Measurements from ENCODE around the gene MAS1L.

MAS1L gene

GRCh38 chr6:29510202-29510601 is 22.4 kb upstream of the MAS1L start:
- no peak for DNase-seq
- TF ChIP-seq, protein P1, sequence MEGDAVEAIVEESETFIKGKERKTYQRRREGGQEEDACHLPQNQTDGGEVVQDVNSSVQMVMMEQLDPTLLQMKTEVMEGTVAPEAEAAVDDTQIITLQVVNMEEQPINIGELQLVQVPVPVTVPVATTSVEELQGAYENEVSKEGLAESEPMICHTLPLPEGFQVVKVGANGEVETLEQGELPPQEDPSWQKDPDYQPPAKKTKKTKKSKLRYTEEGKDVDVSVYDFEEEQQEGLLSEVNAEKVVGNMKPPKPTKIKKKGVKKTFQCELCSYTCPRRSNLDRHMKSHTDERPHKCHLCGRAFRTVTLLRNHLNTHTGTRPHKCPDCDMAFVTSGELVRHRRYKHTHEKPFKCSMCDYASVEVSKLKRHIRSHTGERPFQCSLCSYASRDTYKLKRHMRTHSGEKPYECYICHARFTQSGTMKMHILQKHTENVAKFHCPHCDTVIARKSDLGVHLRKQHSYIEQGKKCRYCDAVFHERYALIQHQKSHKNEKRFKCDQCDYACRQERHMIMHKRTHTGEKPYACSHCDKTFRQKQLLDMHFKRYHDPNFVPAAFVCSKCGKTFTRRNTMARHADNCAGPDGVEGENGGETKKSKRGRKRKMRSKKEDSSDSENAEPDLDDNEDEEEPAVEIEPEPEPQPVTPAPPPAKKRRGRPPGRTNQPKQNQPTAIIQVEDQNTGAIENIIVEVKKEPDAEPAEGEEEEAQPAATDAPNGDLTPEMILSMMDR (IDR thresholded peaks at IDR 0.05; ENCODE audit: low read depth, low read length, missing control alignments) = peak; percentile 25
- H3K36me3 ChIP-seq (replicated peaks) = no peaks in the 10 kb centered on the region
- no peak overlapping the region for H3K27ac ChIP-seq
- in situ Hi-C loops (cut with HindIII; ENCODE audit: low pct_ligation_motif_present, low sequenced_read_pairs) = no loop called here
- no peaks in the 10 kb centered on the region for H3K27me3 ChIP-seq (replicated peaks)
- no peak overlapping the region for H3K4me3 ChIP-seq (ENCODE audit: low read depth, low read length)

GRCh38 chr6:29509711-29510110 is 22.0 kb upstream of the MAS1L start:
- no peak overlapping the region for H3K27ac ChIP-seq
- TF ChIP-seq, protein P1 (IDR thresholded peaks at IDR 0.05; ENCODE audit: low read depth, low read length, missing control alignments) = no peak
- in situ Hi-C loops (cut with HindIII; ENCODE audit: low pct_ligation_motif_present, low sequenced_read_pairs) = no loop called here
- no peak overlapping the region for H3K4me3 ChIP-seq (ENCODE audit: low read depth, low read length)
- no peaks in the 10 kb centered on the region for H3K27me3 ChIP-seq (replicated peaks)
- no peaks in the 10 kb centered on the region for H3K36me3 ChIP-seq (replicated peaks)
- DNase-seq = no peak

DNA sequence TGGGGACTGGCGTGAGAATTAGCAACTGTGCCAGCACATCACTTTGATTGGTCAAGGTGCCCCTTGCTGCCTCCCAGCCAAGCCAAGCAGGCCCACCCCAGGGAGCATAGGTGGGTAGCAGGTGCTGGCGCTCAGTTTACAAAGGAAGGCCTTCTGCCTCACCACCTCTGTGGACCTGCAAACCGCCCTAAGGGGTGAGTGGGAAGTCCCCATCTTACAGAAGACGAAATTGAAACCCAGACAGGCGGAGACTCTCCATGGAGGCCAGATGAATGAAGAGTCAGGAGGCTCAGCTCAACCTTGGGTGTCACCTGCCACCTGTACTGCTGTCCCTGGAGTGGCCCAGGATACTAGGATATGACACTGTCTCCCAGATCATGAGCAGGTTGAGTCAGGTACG is 21.5 kb upstream of the MAS1L start:
- H3K4me3 ChIP-seq (ENCODE audit: low read depth, low read length) = no peak overlapping the region
- no peaks in the 10 kb centered on the region for H3K27me3 ChIP-seq (replicated peaks)
- TF ChIP-seq, protein P1 (IDR thresholded peaks at IDR 0.05; ENCODE audit: low read depth, low read length, missing control alignments) = no peak
- in situ Hi-C loops (cut with HindIII; ENCODE audit: low pct_ligation_motif_present, low sequenced_read_pairs) = no loop called here
- H3K27ac ChIP-seq = no peak overlapping the region
- no peaks in the 10 kb centered on the region for H3K36me3 ChIP-seq (replicated peaks)
- no peak for DNase-seq

GRCh38 chr6:29507319-29507718 is 19.6 kb upstream of the MAS1L start:
- in situ Hi-C loops (cut with HindIII; ENCODE audit: low pct_ligation_motif_present, low sequenced_read_pairs) = no loop called here
- TF ChIP-seq, protein P1 (IDR thresholded peaks at IDR 0.05; ENCODE audit: low read depth, low read length, missing control alignments) = no peak
- Histone ChIP-seq H3K36me3 (replicated peaks) (no peaks in the 10 kb centered on the region), H3K27ac (no peak overlapping the region), H3K4me3 (ENCODE audit: low read depth, low read length) (no peak overlapping the region), H3K27me3 (replicated peaks) (no peaks in the 10 kb centered on the region)
- no peak for DNase-seq

DNA sequence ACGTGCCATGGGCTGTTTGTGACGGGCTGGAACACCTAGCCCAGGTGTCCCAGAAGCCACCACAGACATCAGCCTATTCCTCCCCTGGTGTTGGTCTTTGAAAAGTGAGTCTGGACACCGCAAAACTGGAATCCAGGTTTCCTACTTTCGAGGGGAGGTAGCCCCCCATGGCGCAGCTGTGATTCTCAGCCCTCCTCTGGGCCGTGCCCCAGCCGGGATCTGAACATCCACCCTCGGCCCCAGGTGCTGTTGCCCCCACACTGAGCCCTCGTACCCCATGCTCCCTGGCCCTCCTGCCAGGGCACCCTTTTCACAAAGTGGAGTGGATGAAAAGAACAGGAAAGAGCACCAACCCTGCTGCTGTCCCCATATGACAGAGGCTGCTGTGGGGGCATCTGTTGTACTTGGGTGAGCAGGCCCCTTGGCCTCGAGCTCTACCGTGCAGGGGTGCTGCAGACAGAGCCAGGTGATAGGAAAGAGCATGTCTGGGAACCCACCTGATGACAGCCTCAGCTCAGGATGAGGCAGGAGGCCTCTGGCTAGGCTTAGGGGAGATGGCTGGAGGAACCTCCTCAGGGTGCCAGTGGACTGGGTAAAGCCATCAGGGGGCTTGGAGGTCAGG is 18.8 kb upstream of the MAS1L start:
- H3K27ac ChIP-seq = no peak overlapping the region
- no peaks in the 10 kb centered on the region for H3K27me3 ChIP-seq (replicated peaks)
- TF ChIP-seq, protein P1 (IDR thresholded peaks at IDR 0.05; ENCODE audit: low read depth, low read length, missing control alignments) = no peak
- H3K36me3 ChIP-seq (replicated peaks) = no peaks in the 10 kb centered on the region
- DNase-seq = no peak
- no peak overlapping the region for H3K4me3 ChIP-seq (ENCODE audit: low read depth, low read length)
- in situ Hi-C loops (cut with HindIII; ENCODE audit: low pct_ligation_motif_present, low sequenced_read_pairs) = no loop called here

- Histone ChIP-seq H3K27ac (no peak overlapping the region), H3K36me3 (replicated peaks) (no peaks in the 10 kb centered on the region), H3K4me3 (ENCODE audit: low read depth, low read length) (no peak overlapping the region), H3K27me3 (replicated peaks) (no peaks in the 10 kb centered on the region)
- in situ Hi-C loops (cut with HindIII; ENCODE audit: low pct_ligation_motif_present, low sequenced_read_pairs) = no loop called here
- DNase-seq = no peak
- TF ChIP-seq, protein P1 (IDR thresholded peaks at IDR 0.05; ENCODE audit: low read depth, low read length, missing control alignments) = no peak
Measured at GRCh38 chr6:29505808-29506207, 18.1 kb upstream of the MAS1L start.

Measured in brain microvascular endothelial cell (primary cell).